ENCODE data around the gene FAM32A. TPM values are rescaled to one million over a fixed set of nuclear protein-coding genes. Genes with fewer than 3 reads are reported as not detected.

FAM32A gene
- total RNA-seq (2014; rRNA removed; shearing (Covaris generic)) = 241 and 257 TPM in 2 replicates

GRCh38 chr19:16185123-16185767, at the start of gene FAM32A:
TSS of gene FAM32A (plus strand) at chr19:16185410. CDS start at chr19:16185443, 33 bp downstream.

GRCh38 chr19:16143399-16144215, 41.6 kb upstream of the FAM32A start, which contains the start of gene HSH2D:
TSS of gene HSH2D (plus strand) at chr19:16143685. CDS start at chr19:16148751, 5,066 bp downstream.

GRCh38 chr19:16197622-16198369, 12.6 kb downstream of the FAM32A start, which contains the start of gene AP1M1:
TSS of gene AP1M1 (plus strand) at chr19:16197911. CDS start at chr19:16198027, 116 bp downstream.

Small RNA genes lying within 50 kb of the gene (small RNA-seq; reads per million reads assigned to genes)
- gene RF00017 = not detected

Other genes with a start within 250 kb of the FAM32A start
- gene OR10H4, start 236.4 kb upstream of the FAM32A start, total RNA-seq (2014; rRNA removed; shearing (Covaris generic)) = not detected in 2 replicates
- gene TPM4, start 108.9 kb upstream of the FAM32A start, total RNA-seq (2014; rRNA removed; shearing (Covaris generic)) = 351 and 372 TPM in 2 replicates
- gene RAB8A, start 73.5 kb upstream of the FAM32A start, total RNA-seq (2014; rRNA removed; shearing (Covaris generic)) = 55.5 and 62.9 TPM in 2 replicates
- gene HSH2D, start 41.7 kb upstream of the FAM32A start, total RNA-seq (2014; rRNA removed; shearing (Covaris generic)) = not detected in 2 replicates
- not detected in 2 replicates for gene CIB3, start 11.9 kb upstream of the FAM32A start, total RNA-seq (2014; rRNA removed; shearing (Covaris generic))
- 129 and 132 TPM in 2 replicates for gene AP1M1, start 12.5 kb downstream of the FAM32A start, total RNA-seq (2014; rRNA removed; shearing (Covaris generic))
- gene KLF2, start 139.4 kb downstream of the FAM32A start, total RNA-seq (2014; rRNA removed; shearing (Covaris generic)) = 1.7 and 2.5 TPM in 2 replicates

All from A375 (cell line).